OCI-LY7 (cell line): ENCODE results near the gene IFNA1.

Experiments used
- CTCF ChIP-seq: fragments of 200-600 bp; sonication (generic); conservative IDR thresholded peaks from 2 replicates; pipeline ENCODE4 v1.5.1; 2014; ENCODE audit warnings: mild to moderate bottlenecking, antibody characterized with exemption, low read length, moderate library complexity, mixed read lengths
- EZH2phosphoT487 ChIP-seq: fragments of 200-600 bp; sonication (generic); IDR thresholded peaks from 2 replicates; pipeline ENCODE4 v1.6.1; 2018; ENCODE audit warnings: low read depth, borderline replicate concordance, mild to moderate bottlenecking, mixed run types, antibody characterized with exemption, low read length, moderate library complexity, mixed read lengths

DNA sequence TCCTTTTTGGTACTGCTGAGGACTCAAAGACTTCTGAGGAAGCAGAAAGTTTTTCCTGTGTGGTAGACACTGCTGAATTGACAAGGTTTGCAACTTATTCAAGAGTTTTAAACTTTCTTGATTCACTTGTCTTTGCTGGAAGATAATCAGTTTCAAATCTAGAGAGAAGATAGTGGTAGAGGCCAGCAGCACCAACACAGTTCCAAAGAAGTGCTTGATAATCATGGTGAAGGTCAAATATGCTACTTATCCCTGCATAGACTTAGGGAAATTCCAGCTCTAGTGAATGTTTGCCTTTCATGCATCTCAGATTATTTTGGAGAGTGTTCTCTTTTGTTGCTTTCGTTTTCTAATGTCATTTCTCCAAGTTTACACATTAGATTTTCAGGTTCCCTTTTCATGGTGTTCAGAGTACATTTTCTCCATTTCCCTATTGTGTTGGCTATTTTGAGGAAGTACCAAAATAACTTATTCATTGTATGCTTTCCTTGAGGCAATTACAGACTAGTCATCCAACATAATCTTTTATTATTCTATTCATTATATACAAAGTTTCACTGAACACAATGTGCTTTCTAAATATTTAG lies 41.3 kb downstream of the IFNA1 start:
- TF ChIP-seq CTCF (no peak), EZH2phosphoT487 (no peak)
